Activated CD4-positive, alpha-beta T cell treated with anti-CD3 and anti-CD28 coated beads, Interleukin-2, Interleukin-4, amounts not matched to agents 100 ng/mL and 50 ng/mL, durations not matched to agents 16 hours and 8 hours (primary cell): ENCODE measurements around the gene ASB14.
A peak's percentile ranks its signal among the peaks of the same experiment; 100 is the strongest.

Experiments used
- DNase-seq: peaks from one replicate; pipeline ENCODE4 v3.0.0-alpha.2; 2020; ENCODE audit warnings: low spot score

The ASB14 gene

GRCh38 chr3:57261119-57261518 lies 31.4 kb downstream of the ASB14 start:
- DNase-seq, result no peak

- DNase-seq, result no peak
Measured at GRCh38 chr3:57257678-57258077, 34.8 kb downstream of the ASB14 start.

- DNase-seq, result no peak
Measured at GRCh38 chr3:57256844-57257243, 35.6 kb downstream of the ASB14 start.

GRCh38 chr3:57252404-57252803 lies 40.1 kb downstream of the ASB14 start:
- DNase-seq, result no peak

GRCh38 chr3:57244946-57245345 lies 47.5 kb downstream of the ASB14 start:
- DNase-seq, result no peak

GRCh38 chr3:57234613-57235575 lies 57.6 kb downstream of the ASB14 start:
- no peak for DNase-seq

- DNase-seq, result no peak
Measured at GRCh38 chr3:57233799-57234198, 58.7 kb downstream of the ASB14 start.

- DNase-seq, result no peak
Measured at GRCh38 chr3:57230006-57230405, 62.5 kb downstream of the ASB14 start.

- peak; percentile 41 for DNase-seq
Measured at GRCh38 chr3:57227930-57228751, 64.3 kb downstream of the ASB14 start.

- peak; percentile 92 for DNase-seq
Measured at GRCh38 chr3:57227204-57227929, 65.1 kb downstream of the ASB14 start, which contains the start of gene APPL1. TSS of gene APPL1 (plus strand) at chr3:57227729. CDS start at chr3:57227884, 155 bp downstream.

GRCh38 chr3:57226176-57226575 lies 66.3 kb downstream of the ASB14 start:
- no peak for DNase-seq

GRCh38 chr3:57224856-57225255 lies 67.6 kb downstream of the ASB14 start:
- DNase-seq, result no peak

- DNase-seq, result no peak
Measured at GRCh38 chr3:57221883-57222282, 70.6 kb downstream of the ASB14 start.
